Left ventricle myocardium inferior (tissue), 1 donor: Measurements from ENCODE around the gene MYO10. TPM values are rescaled to one million over a fixed set of nuclear protein-coding genes. Genes with fewer than 3 reads are reported as not detected.
"Not testable (repeated sequence)": the region's sequence is repeated elsewhere in the genome, so short reads cannot be mapped to it uniquely, and the experiment has no call there.

Experiments used
- DNase-seq: peaks from one replicate; pipeline ENCODE4 v3.0.0-alpha.2; 2020
- H3K27ac ChIP-seq: fragments of 200-600 bp; replicated peaks from 2 replicates; pipeline ENCODE4 v1.8.0; 2021
- H3K27me3 ChIP-seq: fragments of 200-600 bp; 2 replicates; pipeline ENCODE4 v1.8.0; 2021; ENCODE audit warnings: low read depth
- H3K36me3 ChIP-seq: fragments of 200-600 bp; 2 replicates; pipeline ENCODE4 v1.8.0; 2021
- H3K4me1 ChIP-seq: fragments of 200-600 bp; 2 replicates; pipeline ENCODE4 v1.8.0; 2021
- H3K4me3 ChIP-seq: fragments of 200-600 bp; 2 replicates; pipeline ENCODE4 v1.8.0; 2021; ENCODE audit warnings: mild to moderate bottlenecking, moderate library complexity
- H3K9me3 ChIP-seq: fragments of 200-600 bp; replicated peaks from 2 replicates; pipeline ENCODE4 v1.8.0; 2021
- CTCF ChIP-seq: fragments of 200-600 bp; IDR thresholded peaks from 2 replicates; pipeline ENCODE4 v1.8.0; 2021; ENCODE audit warnings: antibody characterized with exemption, mild to moderate bottlenecking, borderline replicate concordance
- intact Hi-C: fragments of 100-400 bp; cut with micrococcal nuclease; formaldehyde crosslinking; loops from one replicate; pipeline ENCODE4 v1.11.0; 2022
- total RNA-seq: library from RNA; stranded (reverse); fragmentation: NEBNext Ultra II Directional; extraction: Animal tissue kit (Norgen Biotek cat#: 25700); gene quantifications from one replicate; pipeline ENCODE4 v1.2.1, GENCODE V29; 2021
- donor health status: DM: no; HTN: yes; CAD: no; lungs with severe emphysema.

MYO10 gene
- total RNA-seq, 1 donor from 2014 or later, result 5.0 TPM

GRCh38 chr5:16722097-16722495 is 214.0 kb downstream of the MYO10 start:
- no peaks in the 10 kb centered on the region for H3K9me3 ChIP-seq
- TF ChIP-seq CTCF, result no peak
- no peak overlapping the region for H3K27ac ChIP-seq
- H3K36me3 ChIP-seq, result no peaks in the 10 kb centered on the region
- H3K4me1 ChIP-seq, result peaks cover 1% of the 10 kb centered on the region
- intact Hi-C loops, result no loop called here
- DNase-seq, result no peak
- H3K4me3 ChIP-seq, result no peak overlapping the region
- H3K27me3 ChIP-seq, result no peaks in the 10 kb centered on the region

- Histone ChIP-seq H3K4me1 (no peaks in the 10 kb centered on the region), H3K36me3 (no peaks in the 10 kb centered on the region), H3K9me3 (no peaks in the 10 kb centered on the region), H3K4me3 (no peak overlapping the region), H3K27ac (no peak overlapping the region), H3K27me3 (no peaks in the 10 kb centered on the region)
- intact Hi-C loops, result no loop called here
- TF ChIP-seq CTCF, result no peak
- no peak for DNase-seq
Observed at GRCh38 chr5:16721151-16722096, 214.7 kb downstream of the MYO10 start.

GRCh38 chr5:16718036-16718435 is 218.1 kb downstream of the MYO10 start:
- intact Hi-C loops, H3K36me3 ChIP-seq, H3K9me3 ChIP-seq, H3K27me3 ChIP-seq, DNase-seq, H3K4me1 ChIP-seq, H3K27ac ChIP-seq, H3K4me3 ChIP-seq: not testable (repeated sequence)

- Histone ChIP-seq H3K27ac (no peak overlapping the region), H3K27me3 (no peaks in the 10 kb centered on the region), H3K9me3 (no peaks in the 10 kb centered on the region), H3K4me1 (peaks cover 9% of the 10 kb centered on the region), H3K4me3 (peak overlapping the region; percentile 49), H3K36me3 (peaks cover 5% of the 10 kb centered on the region)
- intact Hi-C loops, result no loop called here
- TF ChIP-seq CTCF, result no peak
- DNase-seq, result no peak
Observed at GRCh38 chr5:16713386-16713928, 222.6 kb downstream of the MYO10 start.

- no peak for TF ChIP-seq CTCF
- H3K27me3 ChIP-seq, result no peaks in the 10 kb centered on the region
- no peak overlapping the region for H3K27ac ChIP-seq
- intact Hi-C loops, result no loop called here
- peaks cover 5% of the 10 kb centered on the region for H3K36me3 ChIP-seq
- no peaks in the 10 kb centered on the region for H3K9me3 ChIP-seq
- DNase-seq, result no peak
- H3K4me3 ChIP-seq, result no peak overlapping the region
- peaks cover 9% of the 10 kb centered on the region for H3K4me1 ChIP-seq
Observed at GRCh38 chr5:16712620-16713019, 223.5 kb downstream of the MYO10 start.

- Histone ChIP-seq H3K27me3 (no peaks in the 10 kb centered on the region), H3K36me3 (peaks cover 5% of the 10 kb centered on the region), H3K27ac (no peak overlapping the region), H3K4me1 (peaks cover 9% of the 10 kb centered on the region), H3K4me3 (no peak overlapping the region), H3K9me3 (no peaks in the 10 kb centered on the region)
- intact Hi-C loops, result no loop called here
- no peak for DNase-seq
- TF ChIP-seq CTCF, result no peak
Observed at GRCh38 chr5:16712178-16712577, 223.9 kb downstream of the MYO10 start.
